ENCODE results near the gene GOLGA5.

Gene GOLGA5

DNA sequence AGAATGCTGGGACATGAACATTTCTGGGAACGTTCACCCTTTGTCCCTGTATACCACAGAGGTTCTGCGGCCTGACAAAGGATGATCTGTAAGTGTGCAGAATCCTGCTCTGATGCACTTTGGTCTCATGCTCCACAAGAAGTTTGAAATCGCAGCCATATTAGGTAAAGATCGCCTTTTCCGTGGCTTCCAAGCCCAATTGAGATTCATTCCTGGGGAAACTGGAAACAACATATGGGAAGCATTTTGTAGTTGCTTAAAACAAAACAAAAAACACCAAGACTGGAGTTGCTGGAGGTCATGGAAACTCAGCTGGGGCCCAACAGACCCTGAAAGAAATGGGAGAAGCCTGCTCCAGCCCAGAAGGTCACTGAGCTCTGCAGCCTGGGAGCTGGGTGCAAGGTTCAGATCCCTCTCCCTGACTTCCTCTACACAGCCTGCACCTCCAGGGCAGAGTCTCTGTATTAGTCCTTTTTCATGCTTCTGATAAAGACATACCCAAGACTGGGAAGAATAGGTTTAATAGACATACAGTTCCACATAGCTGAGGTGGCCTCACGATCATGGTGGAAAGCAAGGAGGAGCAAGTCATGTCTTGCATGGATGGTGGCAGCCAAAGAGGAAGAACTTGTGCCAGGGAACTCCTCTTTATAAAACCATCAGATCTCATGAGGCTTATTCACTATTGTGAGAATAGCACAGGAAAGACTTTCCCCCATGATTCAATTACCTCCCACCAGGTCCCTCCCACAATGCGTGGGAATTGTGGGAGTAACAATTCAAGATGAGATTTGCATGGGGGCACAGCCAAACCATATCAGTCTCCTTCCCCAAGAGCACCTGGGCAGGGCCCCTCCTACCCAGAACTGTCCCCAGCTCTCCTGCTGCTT, 68.0 kb downstream of the GOLGA5 start:
- Histone ChIP-seq H3K4me3 (replicated peaks; ENCODE audit: low read depth, low read length) (no peak overlapping the region), H3K27me3 (replicated peaks; ENCODE audit: control insufficient read depth, insufficient read depth, low read length) (no peaks in the 10 kb centered on the region), H3K36me3 (ENCODE audit: control insufficient read depth, insufficient read depth, low read length) (no peaks in the 10 kb centered on the region)
- TF ChIP-seq, protein P1, sequence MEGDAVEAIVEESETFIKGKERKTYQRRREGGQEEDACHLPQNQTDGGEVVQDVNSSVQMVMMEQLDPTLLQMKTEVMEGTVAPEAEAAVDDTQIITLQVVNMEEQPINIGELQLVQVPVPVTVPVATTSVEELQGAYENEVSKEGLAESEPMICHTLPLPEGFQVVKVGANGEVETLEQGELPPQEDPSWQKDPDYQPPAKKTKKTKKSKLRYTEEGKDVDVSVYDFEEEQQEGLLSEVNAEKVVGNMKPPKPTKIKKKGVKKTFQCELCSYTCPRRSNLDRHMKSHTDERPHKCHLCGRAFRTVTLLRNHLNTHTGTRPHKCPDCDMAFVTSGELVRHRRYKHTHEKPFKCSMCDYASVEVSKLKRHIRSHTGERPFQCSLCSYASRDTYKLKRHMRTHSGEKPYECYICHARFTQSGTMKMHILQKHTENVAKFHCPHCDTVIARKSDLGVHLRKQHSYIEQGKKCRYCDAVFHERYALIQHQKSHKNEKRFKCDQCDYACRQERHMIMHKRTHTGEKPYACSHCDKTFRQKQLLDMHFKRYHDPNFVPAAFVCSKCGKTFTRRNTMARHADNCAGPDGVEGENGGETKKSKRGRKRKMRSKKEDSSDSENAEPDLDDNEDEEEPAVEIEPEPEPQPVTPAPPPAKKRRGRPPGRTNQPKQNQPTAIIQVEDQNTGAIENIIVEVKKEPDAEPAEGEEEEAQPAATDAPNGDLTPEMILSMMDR (IDR thresholded peaks at IDR 0.05; ENCODE audit: insufficient read depth, low read length, poor library complexity, severe bottlenecking): no peak
- no peak for DNase-seq (ENCODE audit: extremely low read depth, insufficient read length)

GRCh38 chr14:92863286-92864080, 69.4 kb downstream of the GOLGA5 start:
- no peak for DNase-seq (ENCODE audit: extremely low read depth, insufficient read length)
- no peak overlapping the region for H3K4me3 ChIP-seq (replicated peaks; ENCODE audit: low read depth, low read length)
- TF ChIP-seq, protein P1 (IDR thresholded peaks at IDR 0.05; ENCODE audit: insufficient read depth, low read length, poor library complexity, severe bottlenecking): no peak

DNA sequence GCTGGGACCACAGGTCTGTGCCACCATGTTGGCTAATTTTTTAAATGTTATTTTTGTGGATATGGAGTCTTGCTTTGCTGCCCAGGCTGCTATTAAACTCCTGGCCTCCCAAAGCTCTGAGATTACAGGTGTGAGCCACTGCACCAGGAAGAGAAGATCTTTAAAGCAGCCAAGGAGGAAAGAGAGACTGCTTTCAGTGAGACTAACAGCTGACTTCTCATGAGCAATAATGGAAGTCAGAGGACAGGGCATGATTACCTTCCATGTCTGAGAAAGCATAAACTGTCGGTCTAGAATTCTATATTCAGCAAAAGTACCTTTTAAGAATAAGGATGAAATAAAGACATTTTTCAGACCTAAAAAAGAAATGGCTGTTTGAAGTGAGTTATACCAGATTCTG, 71.6 kb downstream of the GOLGA5 start:
- no peak for DNase-seq (ENCODE audit: extremely low read depth, insufficient read length)
- no peaks in the 10 kb centered on the region for H3K36me3 ChIP-seq (ENCODE audit: control insufficient read depth, insufficient read depth, low read length)
- H3K4me3 ChIP-seq (replicated peaks; ENCODE audit: low read depth, low read length): no peak overlapping the region
- H3K27me3 ChIP-seq (replicated peaks; ENCODE audit: control insufficient read depth, insufficient read depth, low read length): no peaks in the 10 kb centered on the region
- TF ChIP-seq, protein P1 (IDR thresholded peaks at IDR 0.05; ENCODE audit: insufficient read depth, low read length, poor library complexity, severe bottlenecking): no peak

More at GRCh38 chr14:92863286-92864080, 69.4 kb downstream of the GOLGA5 start:
- H3K36me3 ChIP-seq (ENCODE audit: control insufficient read depth, insufficient read depth, low read length): no peaks in the 10 kb centered on the region
- no peaks in the 10 kb centered on the region for H3K27me3 ChIP-seq (replicated peaks; ENCODE audit: control insufficient read depth, insufficient read depth, low read length)

GRCh38 chr14:92866181-92866752, 72.2 kb downstream of the GOLGA5 start:
- Histone ChIP-seq H3K27me3 (replicated peaks; ENCODE audit: control insufficient read depth, insufficient read depth, low read length) (no peaks in the 10 kb centered on the region), H3K36me3 (ENCODE audit: control insufficient read depth, insufficient read depth, low read length) (no peaks in the 10 kb centered on the region), H3K4me3 (replicated peaks; ENCODE audit: low read depth, low read length) (no peak overlapping the region)
- TF ChIP-seq, protein P1 (IDR thresholded peaks at IDR 0.05; ENCODE audit: insufficient read depth, low read length, poor library complexity, severe bottlenecking): no peak
- no peak for DNase-seq (ENCODE audit: extremely low read depth, insufficient read length)

DNA sequence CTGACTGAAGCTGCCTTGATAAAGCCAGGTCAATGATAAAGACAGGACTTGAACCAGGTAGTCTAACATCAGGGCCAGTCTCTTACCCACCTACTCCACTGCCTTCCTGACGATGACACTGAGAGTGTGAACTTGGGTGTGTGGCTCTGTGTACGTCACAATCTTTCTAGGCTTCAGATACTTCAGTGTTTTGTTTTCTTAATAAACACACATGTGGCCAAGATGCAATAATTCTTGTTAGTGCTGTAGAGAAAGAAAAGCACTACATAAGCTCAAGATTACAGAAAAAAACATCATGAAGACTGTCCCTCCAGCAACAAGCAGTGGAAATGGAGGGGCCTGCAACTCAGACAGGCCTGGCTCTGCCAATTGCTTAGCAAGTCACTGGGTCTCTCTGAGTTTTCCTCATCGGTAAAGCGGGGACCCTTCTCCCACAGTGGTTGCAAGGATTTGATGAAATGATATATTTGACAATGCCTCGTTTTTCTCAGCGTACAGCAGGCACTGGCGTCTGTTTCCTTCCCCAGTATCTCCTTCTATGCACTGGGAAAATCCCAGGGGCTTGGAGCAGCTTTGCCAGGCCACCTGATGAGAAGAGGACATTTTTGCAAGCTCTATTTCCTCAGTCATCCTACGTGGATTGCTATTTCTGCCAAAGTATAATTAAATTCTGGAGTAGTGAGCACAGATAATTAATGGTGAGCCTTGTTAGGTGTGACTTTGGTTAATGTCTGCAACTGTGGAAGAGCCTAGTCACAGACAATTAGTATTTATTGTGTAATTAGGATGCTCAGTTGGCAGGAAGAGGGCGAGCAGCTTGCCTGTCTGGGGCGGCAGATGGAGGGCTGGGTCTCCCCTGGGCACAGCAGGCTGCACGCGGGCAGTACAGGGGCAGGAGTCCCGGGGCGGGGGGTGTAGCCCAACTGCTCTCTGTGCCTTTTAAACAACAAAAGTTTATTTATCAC, 73.1 kb downstream of the GOLGA5 start:
- Histone ChIP-seq H3K36me3 (ENCODE audit: control insufficient read depth, insufficient read depth, low read length) (no peaks in the 10 kb centered on the region), H3K4me3 (replicated peaks; ENCODE audit: low read depth, low read length) (no peak overlapping the region), H3K27me3 (replicated peaks; ENCODE audit: control insufficient read depth, insufficient read depth, low read length) (no peaks in the 10 kb centered on the region)
- TF ChIP-seq, protein P1 (IDR thresholded peaks at IDR 0.05; ENCODE audit: insufficient read depth, low read length, poor library complexity, severe bottlenecking): no peak
- DNase-seq (ENCODE audit: extremely low read depth, insufficient read length): no peak
